Endodermal cell (in vitro differentiated cells): Measurements from ENCODE around the gene EPB41L3. TPM values are rescaled to one million over a fixed set of nuclear protein-coding genes. Genes with fewer than 3 reads are reported as not detected.

Source experiments
- DNase-seq: peaks from one replicate; pipeline ENCODE4 v3.0.0-alpha.2; 2017
- H3K27ac ChIP-seq: 2 replicates; pipeline ENCODE4 v1.5.1; 2013; ENCODE audit warnings: mild to moderate bottlenecking, low read depth, low read length, moderate library complexity
- H3K27me3 ChIP-seq: 2 replicates; pipeline ENCODE4 v1.6.1; 2013; ENCODE audit warnings: mild to moderate bottlenecking, low read length, moderate library complexity; ENCODE audit not compliant: insufficient read depth, control insufficient read depth, poor library complexity, severe bottlenecking
- H3K36me3 ChIP-seq: 2 replicates; pipeline ENCODE4 v1.7.0; 2013; ENCODE audit warnings: mild to moderate bottlenecking, low read length, moderate library complexity; ENCODE audit not compliant: control insufficient read depth, insufficient read depth
- H3K4me1 ChIP-seq: one replicate; pipeline ENCODE4 v1.7.0; 2013; ENCODE audit warnings: low read length; ENCODE audit not compliant: control insufficient read depth, insufficient read depth
- H3K4me3 ChIP-seq: 2 replicates; pipeline ENCODE4 v1.5.1; 2013; ENCODE audit warnings: mild to moderate bottlenecking, low read length, moderate library complexity
- H3K9ac ChIP-seq: 2 replicates; pipeline ENCODE4 v1.6.1; 2013; ENCODE audit warnings: mild to moderate bottlenecking, low read length, moderate library complexity; ENCODE audit not compliant: poor library complexity, severe bottlenecking; ENCODE audit errors: extremely low read depth
- H3K9me3 ChIP-seq: 2 replicates; pipeline ENCODE4 v1.6.1; 2013; ENCODE audit warnings: mild to moderate bottlenecking, low read length, moderate library complexity; ENCODE audit not compliant: control insufficient read depth
- H3K27ac Mint-ChIP-seq: 2 replicates; pipeline ENCODE4 v1.8.0; 2020; ENCODE audit warnings: mixed read lengths
- H3K27me3 Mint-ChIP-seq: 2 replicates; pipeline ENCODE4 v1.8.0; 2021; ENCODE audit warnings: mild to moderate bottlenecking, mixed read lengths; ENCODE audit not compliant: insufficient read depth
- H3K36me3 Mint-ChIP-seq: 2 replicates; pipeline ENCODE4 v1.8.0; 2020; ENCODE audit warnings: low read depth, mixed read lengths
- H3K4me1 Mint-ChIP-seq: 2 replicates; pipeline ENCODE4 v1.8.0; 2020; ENCODE audit warnings: mixed read lengths
- H3K4me3 Mint-ChIP-seq: 2 replicates; pipeline ENCODE4 v1.8.0; 2020; ENCODE audit warnings: mild to moderate bottlenecking, moderate library complexity, mixed read lengths
- H3K9me3 Mint-ChIP-seq: 2 replicates; pipeline ENCODE4 v1.8.0; 2020; ENCODE audit warnings: mild to moderate bottlenecking, mixed read lengths
- WGBS, 2 experiments: methylation state at CpG; one replicate each; pipeline versions ENCODE4 v1.1.5 to v1.1.7; 2013; ENCODE audit warnings: missing lambda C conversion rate in 2 of 2, mixed read lengths in 1 of 2; ENCODE audit not compliant: insufficient coverage in 1 of 2, insufficient read length in 1 of 2; 5-methylcytosine and 5-hydroxymethylcytosine counted together
- total RNA-seq, 2 donors: library from RNA; stranded (reverse); fragmentation: NEBNext Ultra II Directional in 1 of 2; extraction: Animal tissue kit (Norgen Biotek cat#: 25700) in 1 of 2; gene quantifications; 2 replicates in 1 of 2; 3 replicates in 1 of 2; pipeline ENCODE4 v1.2.1, GENCODE V29; 2021
- TF ChIP-seq, protein P1 (sequence below): fragments of 200-600 bp; sonication (generic); conservative IDR thresholded peaks from 2 replicates; pipeline ENCODE4 v1.5.0; 2021; ENCODE audit warnings: antibody characterized with exemption, mild to moderate bottlenecking

Gene EPB41L3
- total RNA-seq, 2 donors from 2014 or later: 49.3 to 51.6 TPM

DNA sequence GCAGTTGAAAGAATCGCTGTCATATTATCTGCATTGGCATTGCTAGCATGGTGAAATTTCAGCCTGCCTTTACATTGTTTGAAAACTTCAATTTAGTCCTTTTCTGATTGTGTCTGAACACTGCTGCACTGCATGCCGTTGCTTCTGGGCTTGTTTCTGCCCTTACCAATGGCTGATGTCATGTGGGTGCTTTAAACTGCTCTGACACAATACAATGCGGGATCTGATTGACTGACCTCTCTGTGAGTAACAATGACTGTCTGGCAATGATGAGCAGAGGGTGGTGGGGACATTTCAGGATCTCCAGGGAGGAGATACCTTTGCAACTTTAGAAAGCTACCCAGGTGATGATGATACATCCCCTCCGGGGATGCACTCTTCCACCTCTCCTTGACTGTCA is 128.8 kb downstream of the EPB41L3 start:
- Mint-ChIP-seq H3K4me1 (peaks cover 2% of the 10 kb centered on the region), H3K4me3 (no peak overlapping the region), H3K9me3 (no peaks in the 10 kb centered on the region), H3K27ac (no peak overlapping the region), H3K36me3 (peaks cover 7% of the 10 kb centered on the region), H3K27me3 (no peaks in the 10 kb centered on the region)
- Histone ChIP-seq H3K27me3 (no peaks in the 10 kb centered on the region), H3K27ac (peak overlapping the region; percentile 42), H3K36me3 (peaks cover 13% of the 10 kb centered on the region), H3K9ac (no peak overlapping the region), H3K9me3 (no peaks in the 10 kb centered on the region), H3K4me1 (peaks cover 3% of the 10 kb centered on the region), H3K4me3 (no peak overlapping the region)
- TF ChIP-seq, protein P1, sequence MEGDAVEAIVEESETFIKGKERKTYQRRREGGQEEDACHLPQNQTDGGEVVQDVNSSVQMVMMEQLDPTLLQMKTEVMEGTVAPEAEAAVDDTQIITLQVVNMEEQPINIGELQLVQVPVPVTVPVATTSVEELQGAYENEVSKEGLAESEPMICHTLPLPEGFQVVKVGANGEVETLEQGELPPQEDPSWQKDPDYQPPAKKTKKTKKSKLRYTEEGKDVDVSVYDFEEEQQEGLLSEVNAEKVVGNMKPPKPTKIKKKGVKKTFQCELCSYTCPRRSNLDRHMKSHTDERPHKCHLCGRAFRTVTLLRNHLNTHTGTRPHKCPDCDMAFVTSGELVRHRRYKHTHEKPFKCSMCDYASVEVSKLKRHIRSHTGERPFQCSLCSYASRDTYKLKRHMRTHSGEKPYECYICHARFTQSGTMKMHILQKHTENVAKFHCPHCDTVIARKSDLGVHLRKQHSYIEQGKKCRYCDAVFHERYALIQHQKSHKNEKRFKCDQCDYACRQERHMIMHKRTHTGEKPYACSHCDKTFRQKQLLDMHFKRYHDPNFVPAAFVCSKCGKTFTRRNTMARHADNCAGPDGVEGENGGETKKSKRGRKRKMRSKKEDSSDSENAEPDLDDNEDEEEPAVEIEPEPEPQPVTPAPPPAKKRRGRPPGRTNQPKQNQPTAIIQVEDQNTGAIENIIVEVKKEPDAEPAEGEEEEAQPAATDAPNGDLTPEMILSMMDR: no peak
- DNase-seq: no peak
- 92 to 94% methylated on average over 2 to 4 of the region's 4 CpGs for WGBS, 2 experiments

DNA sequence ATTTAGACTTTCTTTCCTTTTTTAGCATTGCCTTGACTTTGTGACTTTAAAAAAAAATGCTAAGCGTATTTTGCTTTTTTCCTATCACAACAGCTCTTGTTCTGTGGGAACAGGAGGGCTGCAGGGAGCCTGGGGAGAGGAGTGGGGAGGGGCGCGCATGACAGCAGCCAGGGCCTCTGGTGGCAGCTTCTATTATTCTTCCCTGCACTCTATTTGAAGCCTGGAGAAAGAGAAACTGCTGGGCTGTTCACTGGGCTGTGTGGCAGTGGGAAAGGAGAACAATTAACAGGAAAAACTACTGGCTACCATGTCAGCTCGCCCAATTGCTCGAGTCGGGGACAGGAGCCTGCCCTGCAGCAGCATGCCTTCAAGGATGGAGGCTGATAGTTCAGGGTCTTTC is 129.3 kb downstream of the EPB41L3 start:
- 55% methylated on average over 6 of the region's 6 CpGs; no CpG with 5 or more reads in 1 of the 2 experiments for WGBS, 2 experiments
- H3K4me1 Mint-ChIP-seq: peaks cover 2% of the 10 kb centered on the region
- TF ChIP-seq, protein P1: peak; percentile 51
- H3K27me3 ChIP-seq: no peaks in the 10 kb centered on the region
- H3K9me3 Mint-ChIP-seq: no peaks in the 10 kb centered on the region
- no peak overlapping the region for H3K4me3 Mint-ChIP-seq
- no peak overlapping the region for H3K27ac Mint-ChIP-seq
- H3K4me1 ChIP-seq: peaks cover 3% of the 10 kb centered on the region
- H3K9me3 ChIP-seq: no peaks in the 10 kb centered on the region
- peak overlapping the region; percentile 42 for H3K27ac ChIP-seq
- H3K27me3 Mint-ChIP-seq: no peaks in the 10 kb centered on the region
- peaks cover 8% of the 10 kb centered on the region for H3K36me3 ChIP-seq
- no peak overlapping the region for H3K9ac ChIP-seq
- H3K4me3 ChIP-seq: no peak overlapping the region
- peaks cover 6% of the 10 kb centered on the region for H3K36me3 Mint-ChIP-seq
- DNase-seq: peak; percentile 68

DNA sequence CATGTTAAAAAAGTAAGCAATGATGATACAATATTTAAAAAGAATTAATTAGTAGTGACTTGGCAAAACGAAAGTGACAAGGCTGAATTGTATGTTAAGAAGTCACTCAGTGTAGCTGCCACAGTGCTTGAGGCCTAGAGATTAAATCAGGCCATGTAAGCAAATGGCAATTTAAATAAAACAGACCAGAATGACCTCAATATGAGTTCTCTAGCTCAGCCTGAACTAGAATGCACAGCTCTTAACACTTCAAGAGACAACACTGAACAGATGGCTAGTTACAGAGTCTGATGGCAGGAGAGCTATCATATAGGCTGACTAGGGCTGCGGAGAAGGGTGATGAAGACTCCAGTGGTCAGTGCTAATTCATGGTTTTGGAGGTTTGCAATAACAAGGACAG is 130.3 kb downstream of the EPB41L3 start:
- no peak overlapping the region for H3K27ac ChIP-seq
- no peaks in the 10 kb centered on the region for H3K9me3 Mint-ChIP-seq

More for the DNA sequence above, 130.3 kb downstream of the EPB41L3 start:
- Histone ChIP-seq H3K9ac (no peak overlapping the region), H3K9me3 (no peaks in the 10 kb centered on the region), H3K4me1 (peaks cover 3% of the 10 kb centered on the region), H3K36me3 (no peaks in the 10 kb centered on the region), H3K4me3 (no peak overlapping the region), H3K27me3 (no peaks in the 10 kb centered on the region)
- TF ChIP-seq, protein P1: no peak
- DNase-seq: no peak
- Mint-ChIP-seq H3K27ac (no peak overlapping the region), H3K27me3 (no peaks in the 10 kb centered on the region), H3K36me3 (peaks cover 3% of the 10 kb centered on the region), H3K4me1 (peaks cover 2% of the 10 kb centered on the region), H3K4me3 (no peak overlapping the region)
- WGBS, 2 experiments: 83 to 95% methylated on average over 2 of the region's 2 CpGs
